CD4-positive, alpha-beta T cell treated with Interleukin-21 for 1 hour (primary cell): ENCODE measurements around the gene GPR108.
"Not testable (repeated sequence)": the region's sequence is repeated elsewhere in the genome, so short reads cannot be mapped to it uniquely, and the experiment has no call there.

Experiments
- DNase-seq: peaks from one replicate; pipeline ENCODE4 v3.0.0-alpha.2; 2020

The GPR108 gene

DNA sequence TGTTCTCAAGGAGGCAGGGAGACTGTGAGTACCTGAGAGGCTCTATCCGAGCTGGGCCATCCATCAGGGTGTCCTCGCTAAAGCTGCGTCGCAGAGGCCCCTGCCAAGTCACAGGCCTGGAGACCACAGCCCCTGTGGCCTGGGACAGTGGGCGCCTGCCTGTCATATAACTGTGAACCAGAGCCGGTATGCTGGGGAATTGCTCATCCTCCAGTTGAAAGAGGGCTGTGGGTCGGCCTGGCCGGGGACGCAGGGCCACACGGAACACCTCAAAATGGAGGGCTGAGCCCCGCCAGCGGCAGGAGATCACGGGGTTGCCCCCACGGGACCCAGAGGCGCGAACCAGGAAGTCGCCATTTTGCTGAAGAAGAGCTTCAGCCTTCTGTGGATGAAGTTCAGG, 23.2 kb upstream of the GPR108 start:
- DNase-seq = no peak

- DNase-seq = no peak
Measured at GRCh38 chr19:6754653-6755463, 17.5 kb upstream of the GPR108 start.

- DNase-seq = no peak
Measured at GRCh38 chr19:6754136-6754535, 16.8 kb upstream of the GPR108 start.

DNA sequence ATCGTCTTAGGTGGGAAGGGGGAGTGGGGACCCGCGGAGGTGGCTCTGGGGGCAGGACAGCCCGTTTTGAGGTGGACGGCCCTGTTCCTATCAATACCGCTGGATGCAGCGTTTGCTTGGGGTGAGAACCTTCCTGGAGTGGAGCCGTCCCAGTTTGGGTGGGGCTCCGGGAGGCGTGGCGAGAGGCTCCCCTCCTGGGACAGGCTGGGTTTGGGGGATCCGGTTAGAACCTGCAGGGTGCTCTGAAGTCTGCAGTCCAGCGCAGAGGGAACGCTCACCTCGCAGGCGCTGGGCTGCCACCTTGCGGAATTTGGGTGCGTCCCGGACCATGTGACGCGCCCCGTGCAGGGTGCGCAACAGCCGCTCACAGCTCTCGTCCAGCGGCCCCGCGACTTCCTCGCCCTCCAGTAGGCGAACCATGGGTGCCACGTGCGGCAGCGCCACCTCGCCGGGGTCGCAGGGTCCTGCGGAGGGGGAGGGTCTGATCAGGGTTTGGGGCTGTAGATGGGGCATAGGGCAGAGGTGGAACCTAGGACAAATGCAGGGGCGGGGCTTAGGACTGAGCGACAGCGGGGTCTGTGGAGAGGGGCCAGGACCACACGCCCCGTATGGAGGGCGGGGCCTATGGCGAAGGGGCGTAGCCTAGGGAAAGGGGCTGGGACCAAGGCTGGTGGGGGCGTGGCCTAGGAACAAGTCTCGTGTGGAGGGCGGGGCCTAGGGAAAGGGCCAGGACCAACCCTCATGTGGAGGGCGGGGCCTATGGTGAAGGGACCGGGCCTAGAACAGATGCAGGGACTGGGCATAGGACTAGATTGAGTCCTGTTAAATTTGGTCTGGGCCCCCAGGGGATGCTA, 16.0 kb upstream of the GPR108 start:
- peak; percentile 85 for DNase-seq

DNA sequence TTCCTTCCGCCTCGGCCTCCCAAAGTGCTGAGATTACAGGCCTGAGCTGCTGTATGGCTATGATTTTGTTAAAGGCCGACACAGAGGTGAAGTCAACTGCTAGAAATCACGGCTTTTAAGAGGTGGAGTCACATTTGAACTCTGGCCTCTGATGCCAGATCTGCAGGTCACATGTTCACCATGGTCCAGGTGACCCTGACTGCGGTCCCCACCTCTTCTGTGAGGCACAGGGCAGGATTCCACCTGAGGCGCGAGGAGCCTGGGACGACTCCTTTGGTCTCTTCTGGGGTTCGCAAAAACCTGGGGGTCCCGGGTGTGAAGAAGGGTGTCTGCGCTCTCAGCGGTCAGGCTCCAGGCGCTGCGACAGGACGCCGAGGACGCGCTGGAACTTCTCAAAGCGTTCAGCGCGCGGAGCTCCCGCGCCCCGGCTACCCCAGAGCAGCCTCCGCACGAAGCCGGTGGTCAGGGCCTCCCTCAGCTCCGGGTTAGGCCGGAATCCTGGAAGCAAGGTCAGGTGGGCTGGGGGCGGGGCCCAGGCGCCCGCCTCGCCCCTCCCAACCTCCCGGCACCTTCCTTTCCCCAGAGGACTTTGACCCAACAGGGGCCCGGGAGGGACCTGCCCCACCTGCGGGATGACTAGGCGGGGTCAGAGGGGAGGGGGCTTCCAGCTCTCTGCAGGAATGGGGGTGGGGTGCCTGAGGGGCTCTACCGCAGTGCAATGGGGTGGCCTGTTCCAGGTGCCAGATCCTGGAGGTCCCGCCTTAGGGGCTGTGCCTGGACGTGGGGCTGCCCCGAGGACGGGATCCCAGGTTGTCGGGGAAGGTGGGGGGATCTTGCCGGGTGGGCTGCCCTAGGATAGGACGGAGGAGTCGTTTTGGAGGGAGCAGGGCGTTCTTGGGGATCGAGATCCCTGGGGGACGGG, 15.1 kb upstream of the GPR108 start:
- DNase-seq = no peak

- no peak for DNase-seq
Measured at GRCh38 chr19:6751189-6751588, 13.8 kb upstream of the GPR108 start.

DNA sequence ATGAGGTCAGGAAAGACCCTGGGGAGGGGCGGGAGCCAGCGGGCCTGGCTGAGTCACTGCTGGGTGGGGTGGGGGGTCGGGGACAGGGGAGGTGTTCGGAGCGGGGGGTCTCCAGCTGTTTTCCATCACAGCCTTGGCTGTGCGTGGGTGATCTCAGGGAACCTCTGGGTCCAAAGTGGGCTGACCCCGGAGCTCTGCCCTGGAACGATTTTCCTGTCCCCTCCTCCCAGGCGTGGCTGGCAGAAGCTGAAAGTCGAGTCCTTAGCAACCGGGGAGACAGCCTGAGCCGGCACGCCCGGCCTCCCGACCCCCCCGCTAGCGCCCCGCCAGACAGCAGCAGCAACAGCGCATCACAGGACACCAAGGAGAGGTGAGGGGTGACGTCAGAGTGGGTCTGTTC, 12.7 kb upstream of the GPR108 start:
- DNase-seq = no peak

GRCh38 chr19:6748543-6748942, 11.2 kb upstream of the GPR108 start:
- DNase-seq = not testable (repeated sequence)

GRCh38 chr19:6745965-6746364, 8.6 kb upstream of the GPR108 start:
- no peak for DNase-seq

DNA sequence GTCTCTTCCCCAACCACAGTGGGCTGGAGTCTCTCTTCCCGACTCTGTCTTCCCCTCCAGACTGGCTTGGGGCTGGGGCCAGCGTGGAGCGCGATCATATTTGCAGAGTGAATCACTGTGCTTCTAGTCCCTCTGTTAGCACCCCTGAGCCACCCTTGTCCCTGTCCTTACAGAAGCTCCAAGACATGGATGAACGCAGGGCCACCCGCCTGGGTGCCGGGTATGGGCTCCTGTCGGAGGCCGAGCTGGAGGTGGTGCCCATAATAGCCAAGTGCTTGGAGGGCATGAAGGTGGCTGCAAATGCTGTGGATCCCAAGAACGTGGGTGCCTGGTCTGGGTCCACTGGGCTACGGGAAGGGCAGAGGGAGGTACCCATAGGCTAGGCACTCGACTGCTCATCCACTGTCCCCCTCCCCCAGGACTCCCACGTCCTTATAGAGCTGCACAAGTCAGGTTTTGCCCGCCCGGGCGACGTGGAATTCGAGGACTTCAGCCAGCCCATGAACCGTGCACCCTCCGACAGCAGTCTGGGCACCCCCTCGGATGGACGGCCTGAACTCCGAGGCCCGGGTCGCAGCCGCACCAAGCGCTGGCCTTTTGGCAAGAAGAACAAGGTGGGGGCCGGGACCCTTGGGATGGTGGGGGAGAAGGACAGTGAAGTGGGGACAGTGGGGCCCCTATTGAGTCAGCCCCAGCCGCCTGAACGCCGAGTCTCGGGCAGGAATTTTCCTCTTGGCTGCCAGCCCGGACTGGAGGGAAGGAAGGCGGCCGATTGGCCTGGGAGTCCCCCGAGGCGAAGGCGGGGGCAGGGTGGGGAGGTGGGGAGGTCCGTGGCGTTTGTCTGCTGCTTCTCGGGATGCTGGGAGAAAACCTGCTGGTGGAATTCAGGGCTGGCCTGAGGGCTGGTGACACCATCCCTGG, 7.3 kb upstream of the GPR108 start:
- no peak for DNase-seq

GRCh38 chr19:6743714-6744380, 6.5 kb upstream of the GPR108 start:
- DNase-seq = no peak

GRCh38 chr19:6743066-6743465, 5.7 kb upstream of the GPR108 start:
- no peak for DNase-seq

DNA sequence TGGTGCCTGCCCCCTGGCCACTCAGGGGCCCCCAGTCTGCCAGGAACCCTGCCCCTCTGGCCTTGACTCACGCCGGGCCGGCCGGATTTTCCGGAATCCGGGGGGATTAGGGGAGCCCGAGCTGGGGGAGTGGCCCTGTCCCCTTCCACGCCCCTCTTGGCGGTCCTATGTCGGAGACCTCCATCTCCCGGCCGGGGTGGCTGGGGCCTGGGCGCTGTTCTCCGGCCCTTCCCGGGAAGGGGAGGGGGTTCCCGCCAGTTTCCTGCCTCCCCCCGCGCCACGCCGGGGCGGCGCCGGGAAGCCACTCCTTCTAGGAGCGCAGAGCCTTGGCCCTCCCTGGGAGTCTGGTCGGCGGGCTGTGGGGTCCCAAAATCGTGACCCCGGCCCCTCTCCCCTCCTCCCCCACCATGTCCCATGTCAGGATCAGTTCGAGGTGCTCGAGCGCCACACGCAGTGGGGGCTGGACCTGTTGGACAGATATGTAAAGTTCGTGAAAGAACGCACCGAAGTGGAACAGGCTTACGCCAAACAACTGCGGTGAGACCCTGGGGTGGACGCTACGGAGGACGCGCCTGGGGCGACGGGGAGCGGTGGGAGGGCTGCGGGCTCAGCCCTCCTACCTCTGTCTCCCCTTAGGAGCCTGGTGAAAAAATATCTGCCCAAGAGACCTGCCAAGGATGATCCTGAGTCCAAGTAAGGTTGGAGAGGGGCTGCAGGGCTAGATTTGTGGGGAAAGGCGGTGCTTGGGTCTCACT, 3.4 kb upstream of the GPR108 start:
- peak; percentile 8 for DNase-seq

DNA sequence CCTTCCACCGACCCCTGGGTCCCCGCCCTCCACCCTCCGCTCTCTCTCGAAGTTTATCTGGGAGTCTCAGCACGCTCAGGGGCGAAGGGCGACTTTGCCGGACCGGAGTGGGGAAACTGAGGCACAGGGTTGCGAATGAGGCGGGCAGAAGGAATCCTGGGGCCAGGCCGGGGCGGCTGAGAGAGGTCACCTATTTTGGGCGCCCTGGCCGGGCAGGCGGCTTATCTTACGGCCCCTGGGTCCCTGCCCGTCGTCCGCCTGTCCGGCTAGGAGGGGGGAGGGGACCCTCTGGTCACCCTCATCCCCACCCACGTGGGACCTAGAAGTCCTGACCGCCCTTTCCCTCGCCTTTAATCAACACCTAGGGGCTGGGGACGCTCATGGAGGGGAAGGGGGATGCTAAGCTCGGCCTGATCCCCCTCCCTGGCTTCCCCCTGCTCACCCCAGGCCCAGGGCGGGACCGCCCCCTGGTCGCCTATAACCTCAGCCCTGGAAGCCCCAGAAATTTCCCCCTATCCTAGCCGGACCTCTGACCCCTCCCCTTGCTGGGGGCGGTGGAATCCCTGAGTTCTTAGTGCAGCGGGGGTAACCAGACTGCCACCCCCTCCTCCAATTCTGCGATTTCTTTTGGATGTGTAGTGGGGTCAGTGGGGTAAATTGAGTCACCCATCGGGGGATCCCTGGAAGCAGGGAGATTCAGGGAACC, 2.7 kb upstream of the GPR108 start:
- peak; percentile 30 for DNase-seq

GRCh38 chr19:6739390-6739882, 2.1 kb upstream of the GPR108 start, which contains the start of gene TRIP10:
Gene TRIP10, plus strand, starts transcription at chr19:6739680. Its CDS starts 82 bp downstream, at chr19:6739762.
- peak; percentile 89 for DNase-seq

GRCh38 chr19:6738787-6739389, 1.5 kb upstream of the GPR108 start:
- no peak for DNase-seq

GRCh38 chr19:6737873-6738786, 750 bp upstream of the GPR108 start:
- DNase-seq = peak; percentile 85

DNA sequence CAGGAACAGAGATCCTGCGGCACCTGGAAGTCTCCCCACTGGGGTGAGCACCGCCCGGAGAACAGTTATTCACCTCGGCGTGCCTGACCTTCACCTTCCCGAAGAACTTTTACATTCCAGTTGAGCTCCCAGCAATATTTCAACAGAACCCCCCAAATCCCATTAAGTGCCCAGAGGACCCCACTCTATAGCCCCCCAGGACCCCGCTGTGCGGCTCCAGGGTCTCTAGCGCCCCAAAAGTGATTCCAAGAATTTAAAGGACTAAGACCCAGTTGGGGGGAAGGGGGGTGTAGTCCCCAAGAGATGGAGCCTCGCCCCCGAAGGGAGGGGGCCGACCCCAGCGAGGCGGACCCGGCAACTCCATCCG, 480 bp downstream of the GPR108 start:
- DNase-seq = no peak
